Medulla oblongata (tissue), 1 donor: ENCODE results near the gene SV2B.
A peak's percentile ranks its signal among the peaks of the same experiment; 100 is the strongest.
"Not testable (repeated sequence)": the region's sequence is repeated elsewhere in the genome, so short reads cannot be mapped to it uniquely, and the experiment has no call there.

ENCODE experiments used
- DNase-seq: peaks from one replicate; pipeline ENCODE4 v3.0.0-alpha.2; 2015; ENCODE audit errors: extremely low spot score

The SV2B gene, protein sequence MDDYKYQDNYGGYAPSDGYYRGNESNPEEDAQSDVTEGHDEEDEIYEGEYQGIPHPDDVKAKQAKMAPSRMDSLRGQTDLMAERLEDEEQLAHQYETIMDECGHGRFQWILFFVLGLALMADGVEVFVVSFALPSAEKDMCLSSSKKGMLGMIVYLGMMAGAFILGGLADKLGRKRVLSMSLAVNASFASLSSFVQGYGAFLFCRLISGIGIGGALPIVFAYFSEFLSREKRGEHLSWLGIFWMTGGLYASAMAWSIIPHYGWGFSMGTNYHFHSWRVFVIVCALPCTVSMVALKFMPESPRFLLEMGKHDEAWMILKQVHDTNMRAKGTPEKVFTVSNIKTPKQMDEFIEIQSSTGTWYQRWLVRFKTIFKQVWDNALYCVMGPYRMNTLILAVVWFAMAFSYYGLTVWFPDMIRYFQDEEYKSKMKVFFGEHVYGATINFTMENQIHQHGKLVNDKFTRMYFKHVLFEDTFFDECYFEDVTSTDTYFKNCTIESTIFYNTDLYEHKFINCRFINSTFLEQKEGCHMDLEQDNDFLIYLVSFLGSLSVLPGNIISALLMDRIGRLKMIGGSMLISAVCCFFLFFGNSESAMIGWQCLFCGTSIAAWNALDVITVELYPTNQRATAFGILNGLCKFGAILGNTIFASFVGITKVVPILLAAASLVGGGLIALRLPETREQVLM

DNA sequence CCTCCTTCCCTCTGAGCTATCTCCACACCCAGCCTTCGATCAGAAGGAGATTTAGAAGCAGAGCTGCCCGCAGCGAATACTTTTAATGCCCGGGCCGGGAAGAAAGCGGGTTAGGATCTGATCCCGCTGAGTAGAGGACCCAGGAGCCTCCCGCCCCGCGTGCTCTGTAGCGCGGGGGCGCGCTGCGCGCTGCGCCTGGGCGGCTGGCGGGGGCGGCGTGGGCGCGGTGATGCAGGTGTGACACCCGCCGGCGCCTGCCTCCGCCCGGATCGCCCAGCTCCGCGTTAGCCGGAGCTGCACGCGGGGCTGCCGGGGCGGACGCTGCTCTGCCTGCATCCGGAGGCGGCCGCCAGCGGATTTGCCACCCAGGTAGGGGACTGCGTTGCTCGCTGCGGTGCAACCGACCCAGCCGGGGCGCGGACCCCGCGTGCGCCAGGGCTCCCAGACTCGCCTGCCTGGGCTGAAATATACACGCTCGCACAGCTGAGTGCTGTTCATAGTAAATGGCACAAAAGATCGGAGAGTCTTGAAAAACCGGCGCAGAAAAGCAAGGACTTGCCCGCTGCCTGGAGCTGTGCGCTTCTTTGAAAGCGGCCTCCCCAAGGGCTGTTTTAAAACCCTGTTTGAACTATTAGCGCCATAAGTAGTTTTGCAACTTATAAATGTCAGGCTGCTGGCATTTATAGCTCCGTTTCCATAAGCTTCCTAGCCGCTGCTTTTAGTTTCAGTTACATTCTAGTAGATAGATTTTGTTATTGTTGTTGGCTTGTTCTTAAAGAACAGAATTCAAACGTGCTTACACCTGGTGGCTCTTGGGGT lies at the start of gene SV2B:
Gene SV2B (plus strand): TSS at position 263 of the 819 bp plus-strand sequence. CDS start 126,007 bp downstream, outside the sequence.
- no peak for DNase-seq

DNA sequence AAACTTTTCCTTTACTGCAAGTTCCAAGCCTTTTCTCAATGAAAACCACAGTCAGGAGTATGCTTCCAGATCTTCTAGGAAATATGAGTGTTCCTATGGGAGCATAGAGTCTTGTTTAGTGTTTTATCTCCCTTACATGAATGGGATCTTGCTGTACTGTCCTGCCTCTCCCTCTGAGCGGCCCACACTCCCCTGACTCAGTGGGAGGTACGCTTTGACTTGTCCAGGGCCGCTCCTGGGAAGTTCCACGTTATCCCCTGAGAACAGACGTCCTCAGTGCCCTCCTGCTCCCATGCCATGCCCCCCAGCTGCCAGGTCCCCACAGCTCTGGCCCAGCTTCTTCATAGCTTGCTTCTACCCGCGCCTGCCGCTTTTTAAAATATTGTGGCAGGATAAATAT lies 48.8 kb upstream of the SV2B start:
- no peak for DNase-seq

DNA sequence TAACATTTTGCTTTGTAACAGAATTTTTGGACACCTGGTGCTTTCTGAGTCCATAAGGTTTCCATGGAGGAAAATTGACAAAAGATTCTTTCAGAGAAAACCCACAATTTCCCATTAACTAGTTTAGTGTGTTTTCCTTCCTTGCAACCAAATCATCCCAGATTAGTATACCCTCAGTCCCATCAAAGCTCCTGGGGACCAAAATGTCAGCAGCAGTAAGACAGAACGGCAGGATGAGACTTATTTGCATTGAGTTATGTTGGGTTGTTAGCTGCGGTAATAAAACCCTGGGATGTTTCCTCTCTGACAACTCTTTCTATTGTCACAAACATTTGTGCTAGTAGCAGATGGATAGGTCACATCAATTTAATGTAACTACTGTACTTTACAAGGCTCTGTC lies 45.2 kb upstream of the SV2B start:
- no peak for DNase-seq

DNA sequence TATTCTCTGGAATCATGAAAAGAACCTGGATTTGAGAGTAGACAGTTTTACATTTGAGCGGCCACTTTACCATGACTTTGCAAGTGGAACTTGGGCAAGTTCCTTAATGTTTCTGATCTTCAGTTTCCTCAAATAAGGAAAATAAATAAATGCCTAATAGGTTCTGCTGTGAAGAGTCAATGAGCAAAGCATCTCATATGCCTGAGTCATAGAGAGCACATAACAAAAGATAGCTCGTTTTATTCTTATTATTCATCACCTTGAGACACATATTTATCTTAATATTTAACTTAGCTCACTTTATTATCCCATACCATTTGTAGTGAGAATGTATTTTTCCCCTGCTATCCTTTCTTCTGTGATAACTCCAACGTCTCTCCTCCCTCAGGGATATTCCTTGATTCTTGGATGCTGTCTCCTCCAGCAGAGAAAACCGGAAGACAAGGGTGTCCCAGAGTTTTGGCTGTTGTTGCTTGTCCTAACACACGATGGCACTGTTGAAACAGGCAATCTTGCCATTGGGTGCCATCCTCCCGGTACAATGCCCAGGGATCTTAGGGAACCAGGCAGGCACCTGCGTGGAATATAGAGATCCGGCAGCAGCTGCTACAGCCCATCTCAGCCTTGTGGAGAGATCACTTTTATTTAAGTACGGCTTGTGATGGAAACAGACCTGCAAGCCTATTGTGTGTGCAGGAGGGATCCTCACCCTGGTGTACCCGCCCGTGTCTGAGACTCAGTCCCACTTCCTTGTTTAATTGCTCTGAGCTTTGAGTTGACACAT lies 44.3 kb upstream of the SV2B start:
- DNase-seq, result peak; percentile 87

DNA sequence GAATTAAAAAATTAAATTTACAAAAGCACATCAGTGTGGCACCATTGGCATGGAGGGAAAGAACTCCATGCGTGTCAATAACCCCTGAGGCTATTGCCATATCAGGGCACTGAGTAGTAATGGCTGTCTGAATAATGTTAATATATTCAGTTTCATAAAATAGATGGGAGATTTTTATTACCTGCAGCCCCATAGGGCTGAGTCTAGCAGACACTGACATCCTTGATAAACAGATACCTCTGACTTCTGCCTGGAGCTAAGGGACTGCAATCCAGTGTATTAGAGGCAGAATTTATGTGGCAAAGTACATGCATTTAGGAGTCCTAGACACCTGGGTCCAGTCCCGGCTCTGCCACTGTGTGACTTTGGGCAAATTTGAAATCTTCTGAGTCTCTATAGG lies 38.8 kb upstream of the SV2B start:
- no peak for DNase-seq

DNA sequence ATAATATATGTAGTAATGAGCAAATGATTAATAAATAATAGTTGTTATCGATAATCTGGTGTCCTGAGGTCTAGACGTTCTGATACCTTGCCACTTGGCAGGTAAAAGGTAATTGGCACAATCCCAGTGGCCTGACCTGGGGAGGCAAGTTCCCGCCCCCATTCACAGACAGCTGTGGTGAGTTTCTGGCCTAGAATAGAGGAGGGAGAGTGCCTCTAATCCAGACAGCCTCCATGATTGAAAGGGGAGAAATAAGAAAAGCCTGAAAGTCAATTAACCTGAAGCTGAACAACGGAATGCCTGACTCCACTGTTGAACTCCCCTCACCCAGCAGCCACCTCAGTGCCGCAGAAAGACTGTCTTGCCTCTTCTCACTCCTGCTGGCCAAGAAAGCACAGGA lies 38.1 kb upstream of the SV2B start:
- DNase-seq, result no peak

DNA sequence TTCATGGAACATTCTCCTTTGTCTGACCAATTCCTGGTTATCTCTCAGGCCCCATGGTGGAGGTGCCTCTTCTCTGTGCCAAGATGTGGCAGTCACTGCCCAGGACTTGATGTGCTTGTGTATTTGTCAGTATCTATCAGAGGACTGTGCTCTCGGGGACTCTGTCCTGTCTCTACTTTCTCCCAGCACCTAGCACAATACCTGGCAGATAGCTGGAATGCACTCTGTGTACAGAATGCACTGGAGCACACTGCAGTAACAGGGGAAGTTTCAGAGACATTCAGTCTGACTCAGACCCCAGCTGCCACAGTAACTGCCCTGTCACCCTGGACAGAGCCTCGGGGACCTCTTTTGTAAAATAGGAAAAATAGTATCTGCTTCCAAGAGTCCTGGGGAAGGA lies 34.6 kb upstream of the SV2B start:
- DNase-seq, result no peak

DNA sequence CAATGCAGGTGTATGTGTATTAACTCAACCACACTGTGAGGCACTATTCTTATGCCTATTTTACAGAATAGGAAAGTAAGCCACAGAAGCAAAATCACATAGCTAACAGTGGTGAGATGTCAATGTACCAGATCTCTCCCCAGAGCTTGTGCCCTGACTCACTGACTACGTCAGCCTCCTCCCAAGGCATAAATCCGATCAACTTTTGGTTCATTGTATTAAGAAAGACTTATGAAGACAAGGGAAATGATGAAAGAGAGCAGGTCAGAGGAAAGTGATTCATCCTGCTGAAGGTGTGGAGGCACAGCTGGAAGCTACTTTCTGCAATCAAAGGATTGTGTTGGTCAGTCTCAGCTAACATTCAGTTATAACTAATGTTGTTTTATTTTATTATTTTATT lies 33.0 kb upstream of the SV2B start:
- DNase-seq, result no peak

DNA sequence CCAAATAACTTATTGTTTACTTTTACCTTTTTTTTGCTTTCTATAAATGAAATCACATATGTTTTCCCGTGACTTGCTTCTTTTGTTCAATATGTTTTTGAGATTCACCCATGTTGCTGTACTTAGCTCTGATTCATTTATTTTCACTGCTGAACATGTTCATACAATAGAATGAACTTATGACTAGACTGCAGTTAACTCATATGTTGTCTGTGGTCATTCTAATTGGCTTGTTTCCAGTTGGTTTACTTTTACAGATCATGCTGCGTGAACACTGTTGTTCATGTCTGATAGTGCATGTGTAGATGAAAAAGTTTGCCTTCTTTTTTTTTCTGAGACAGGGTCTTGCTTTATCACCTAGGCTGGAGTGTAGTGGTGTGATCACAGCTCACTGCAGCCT lies 31.6 kb upstream of the SV2B start:
- no peak for DNase-seq

DNA sequence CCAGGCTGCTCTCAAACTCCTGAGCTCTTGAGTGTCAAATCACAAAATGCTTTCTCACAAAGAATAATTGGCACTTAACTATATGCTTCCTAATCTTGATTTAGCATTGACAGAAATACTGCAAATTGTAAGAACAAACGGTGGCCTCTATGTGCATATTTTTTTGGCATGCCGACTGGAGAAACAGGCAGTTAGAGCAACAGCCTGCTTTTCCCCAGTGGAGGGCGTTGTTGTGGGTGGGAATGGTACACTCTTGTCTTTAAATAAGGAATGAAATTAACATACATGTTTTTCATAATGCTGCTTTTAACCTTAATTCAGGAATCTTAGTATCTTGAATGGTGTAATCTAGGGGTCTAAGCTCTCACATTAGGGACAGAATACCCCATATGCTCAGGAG lies 31.1 kb upstream of the SV2B start:
- DNase-seq, result no peak

DNA sequence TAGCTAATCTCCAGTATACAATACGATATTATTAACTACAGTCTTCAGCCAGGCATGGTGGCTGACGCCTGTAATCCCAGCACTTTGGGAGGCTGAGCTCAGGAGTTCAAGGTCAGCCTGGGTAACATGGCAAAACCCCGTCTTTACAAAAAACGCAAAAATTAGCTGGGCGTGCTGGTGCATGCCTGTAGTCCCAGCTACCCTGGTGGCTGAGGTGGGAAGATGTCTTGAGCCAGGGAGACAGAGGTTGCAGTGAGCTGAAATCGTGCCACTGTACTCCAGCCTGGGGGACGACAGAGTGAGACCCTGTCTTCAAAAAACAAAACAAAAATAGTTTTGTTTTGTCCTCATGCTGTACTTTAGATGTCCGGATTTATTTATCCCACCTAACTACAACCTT lies 29.2 kb upstream of the SV2B start:
- DNase-seq, result no peak

DNA sequence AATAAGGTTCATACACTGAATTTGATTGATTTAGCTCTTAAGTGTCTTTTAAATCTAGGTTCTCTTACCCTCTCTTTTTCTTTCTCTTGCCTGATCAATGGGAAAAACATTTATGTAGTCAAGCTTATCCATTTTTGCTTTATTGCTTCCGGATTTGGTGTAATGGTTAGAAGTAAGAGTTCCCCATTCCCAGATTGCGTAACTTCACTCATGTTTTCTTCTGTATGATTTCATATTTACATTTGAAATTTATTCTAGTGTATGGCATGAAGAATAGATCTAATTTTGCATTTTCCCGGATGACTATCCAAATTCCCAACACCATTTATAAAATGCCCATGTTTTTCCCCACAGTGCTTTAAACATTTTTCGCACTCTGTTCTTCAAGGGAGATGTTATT lies 27.9 kb upstream of the SV2B start:
- no peak for DNase-seq

DNA sequence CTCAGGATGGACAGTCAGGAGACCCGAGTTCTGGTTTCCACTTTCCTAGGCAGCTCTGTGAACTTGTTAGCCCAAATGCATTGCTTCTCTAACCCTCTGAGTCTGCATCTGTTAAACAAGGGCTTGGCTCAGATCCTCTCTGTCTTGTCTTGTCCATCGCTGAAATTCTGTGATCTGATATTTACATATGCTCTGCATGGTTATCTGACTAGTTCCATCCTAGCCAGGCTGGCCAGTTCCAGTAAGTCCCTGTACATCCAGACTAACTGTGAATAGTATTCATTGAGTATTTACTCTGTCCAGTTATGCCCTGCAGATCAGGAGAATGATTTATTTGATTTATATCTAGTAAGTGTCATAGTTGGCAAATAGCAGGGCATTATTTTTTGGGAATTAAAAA lies 27.0 kb upstream of the SV2B start:
- DNase-seq, result no peak

DNA sequence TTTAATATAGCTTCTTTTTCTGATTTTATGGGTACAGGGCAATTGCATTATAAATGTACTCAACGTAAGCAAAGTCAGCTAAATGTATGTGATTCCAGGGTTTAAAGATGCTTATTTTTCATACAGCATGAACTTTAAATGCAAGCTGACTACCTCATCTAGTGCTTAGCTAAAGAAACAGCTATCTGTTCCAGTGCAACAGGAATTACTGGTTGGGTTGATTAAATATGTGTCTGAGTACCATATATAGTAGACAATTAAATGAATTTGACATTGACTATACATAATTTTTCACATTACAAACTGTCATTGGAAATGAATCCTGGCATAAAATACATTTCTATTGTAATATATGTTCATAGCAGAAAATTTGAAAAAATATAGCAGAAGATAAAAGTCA lies 26.3 kb upstream of the SV2B start:
- no peak for DNase-seq

DNA sequence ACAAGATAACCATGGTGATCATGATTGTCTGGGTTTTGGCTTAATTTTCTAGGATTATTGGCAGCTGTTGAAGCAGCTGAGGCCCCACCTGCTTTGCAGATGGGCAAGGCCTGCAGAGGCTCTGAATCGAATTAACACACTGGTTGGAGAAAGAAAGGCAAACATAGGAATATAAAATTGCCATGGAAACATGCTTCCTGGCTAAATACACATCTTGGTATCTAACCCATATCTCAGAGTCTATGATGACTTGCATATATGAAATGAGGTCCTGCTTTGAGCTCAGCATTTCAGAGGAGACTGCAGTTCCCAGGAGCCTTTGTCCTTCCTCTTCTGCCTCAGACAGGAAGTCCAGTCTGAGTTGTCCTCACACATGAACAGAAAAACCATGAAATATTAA lies 24.3 kb upstream of the SV2B start:
- no peak for DNase-seq

DNA sequence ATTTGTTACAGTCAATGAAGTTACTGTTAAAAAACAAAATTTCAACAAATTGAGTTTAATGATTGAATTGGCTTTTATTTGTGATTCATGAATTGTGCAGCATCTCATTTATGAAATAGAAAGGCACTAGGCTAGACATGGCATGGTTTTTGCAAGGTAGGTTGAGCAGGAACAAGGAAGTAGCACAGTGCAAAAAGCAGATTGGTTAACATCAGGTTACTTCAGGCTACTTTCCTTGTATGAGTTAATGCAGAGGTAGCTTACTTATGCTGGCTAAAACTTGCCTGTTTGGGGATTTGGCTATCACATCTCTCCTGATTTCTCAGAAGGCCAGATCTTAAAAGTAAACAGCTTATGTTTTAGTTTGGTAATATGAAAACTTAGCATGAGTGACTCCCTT lies 23.0 kb upstream of the SV2B start:
- no peak for DNase-seq

DNA sequence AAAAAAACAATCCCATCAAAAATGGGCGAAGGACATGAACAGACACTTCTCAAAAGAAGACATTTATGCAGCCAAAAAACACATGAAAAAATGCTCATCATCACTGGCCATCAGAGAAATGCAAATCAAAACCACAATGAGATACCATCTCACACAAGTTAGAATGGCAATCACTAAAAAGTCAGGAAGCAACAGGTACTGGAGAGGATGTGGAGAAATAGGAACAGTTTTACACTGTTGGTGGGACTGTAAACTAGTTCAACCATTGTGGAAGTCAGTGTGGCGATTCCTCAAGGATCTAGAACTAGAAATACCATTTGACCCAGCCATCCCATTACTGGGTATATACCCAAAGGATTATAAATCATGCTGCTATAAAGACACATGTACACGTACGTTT lies 6.2 kb upstream of the SV2B start:
- DNase-seq, result not testable (repeated sequence)

DNA sequence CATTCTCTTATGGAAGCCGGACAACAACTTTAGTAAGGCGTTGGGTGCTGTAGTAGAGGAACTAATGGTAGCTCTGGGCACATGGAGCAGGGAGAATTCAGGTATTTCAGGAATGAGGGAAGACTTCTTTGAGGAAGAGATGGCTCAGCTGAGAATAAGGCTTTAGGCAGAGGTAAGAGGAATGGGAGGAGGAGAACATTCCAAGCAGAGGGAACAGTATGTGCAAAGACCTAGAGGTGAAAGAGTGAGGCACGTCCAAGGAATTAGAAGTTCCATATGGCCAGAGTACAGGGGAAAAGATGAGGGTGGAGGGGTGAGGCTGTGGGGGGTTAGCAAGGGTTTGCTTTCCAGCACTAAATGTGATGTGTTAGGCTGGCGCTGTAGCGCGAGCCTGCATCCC lies 1.6 kb upstream of the SV2B start:
- DNase-seq, result no peak

DNA sequence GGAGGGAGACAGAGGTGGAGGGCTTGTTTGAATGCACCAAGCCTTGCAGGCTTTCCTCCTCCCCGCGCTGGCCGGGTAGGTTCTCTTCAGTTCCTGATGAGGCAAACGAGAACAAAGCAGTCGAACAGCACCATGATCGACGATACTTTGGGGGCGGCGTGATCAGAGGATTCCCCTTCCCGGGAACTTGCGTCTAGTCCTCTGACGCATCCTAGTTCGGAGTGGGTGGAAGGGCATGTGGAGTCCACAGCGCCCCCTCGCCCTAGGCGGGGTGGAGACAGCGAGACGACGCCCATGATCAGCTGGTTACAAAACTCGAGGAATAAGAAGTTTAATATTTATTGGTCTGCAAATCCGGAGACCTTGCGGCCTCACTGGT lies 452 bp upstream of the SV2B start:
- peak; percentile 26 for DNase-seq

DNA sequence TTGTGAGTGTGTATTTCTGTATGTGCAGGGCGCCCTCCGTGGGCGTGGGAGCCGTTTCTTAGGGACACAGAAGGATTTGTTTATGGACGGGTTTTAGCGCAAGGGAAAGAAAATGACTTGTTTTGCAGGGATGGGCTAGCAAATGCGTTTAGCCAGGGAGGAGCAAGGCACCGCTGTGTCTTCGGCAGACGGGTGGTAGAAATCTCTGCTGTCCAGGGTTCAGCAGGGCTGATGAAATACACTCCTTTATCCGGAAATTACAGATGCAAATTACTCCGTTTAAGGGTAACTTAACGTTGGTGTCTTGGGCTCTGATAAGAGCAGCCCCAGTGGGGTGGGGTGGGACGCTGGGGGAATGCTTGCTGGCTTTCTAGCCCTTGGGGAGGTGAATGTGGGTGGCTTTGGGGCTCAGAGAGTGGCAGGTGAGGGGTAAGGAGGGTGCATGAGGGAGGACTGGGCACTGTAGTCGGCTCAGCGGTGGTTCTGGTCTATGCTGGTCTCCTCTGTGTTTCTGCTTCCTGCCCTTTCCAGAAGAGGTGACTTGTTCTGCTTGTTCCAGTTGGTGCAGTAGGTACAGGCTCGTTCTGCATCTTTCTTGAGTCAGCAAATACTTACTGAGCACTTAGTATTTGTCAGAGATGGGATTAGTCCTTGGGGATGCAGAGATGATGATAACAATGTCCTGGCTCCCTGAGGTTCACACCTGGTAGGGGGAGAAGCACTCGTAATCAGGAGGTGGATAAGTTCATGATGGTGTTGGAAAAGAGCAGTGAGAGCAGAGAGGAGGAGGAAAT lies 954 bp downstream of the SV2B start:
- DNase-seq, result no peak

DNA sequence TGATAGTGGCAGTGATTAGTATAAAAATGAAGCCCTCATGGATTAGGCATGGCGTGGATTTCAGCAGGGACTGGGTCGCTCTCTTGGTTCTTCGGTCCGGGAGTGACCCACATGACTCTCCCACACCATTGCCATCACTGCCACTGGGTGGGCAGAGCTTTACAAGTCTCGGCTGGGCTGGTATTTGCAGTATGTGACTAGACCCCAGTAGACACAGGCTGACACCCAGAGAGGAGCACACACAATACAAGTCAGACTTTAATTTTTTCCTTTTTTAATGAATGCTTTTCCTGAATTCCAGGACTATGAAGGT lies 1.5 kb downstream of the SV2B start:
- no peak for DNase-seq
